ENCODE data around the gene PRCD.

The PRCD gene

GRCh38 chr17:76539631-76540271 lies at the start of gene PRCD:
Gene PRCD (plus strand): TSS chr17:76540044. CDS start chr17:76540142, 98 bp downstream.
- Histone ChIP-seq H3K4me3 (ENCODE audit: low read depth, low read length) (peak within 1 kb of the TSS; percentile 38), H3K27me3 (ENCODE audit: insufficient read depth, low read depth, severe bottlenecking) (no peaks in the 10 kb centered on the region), H3K27ac (peak within 1 kb of the TSS; percentile 96), H3K9me3 (ENCODE audit: severe bottlenecking) (no peaks in the 10 kb centered on the region), H3K36me3 (peaks cover 2% of the 10 kb centered on the region; the same call in 1 of the 2 replicates)
- peak; percentile 24; the same call in 1 of the 2 replicates for TF ChIP-seq CTCF (IDR thresholded peaks at IDR 0.05; ENCODE audit: low read depth, low read length)
- peak; percentile 93 for DNase-seq

GRCh38 chr17:76490112-76490710 lies 49.6 kb upstream of the PRCD start:
- TF ChIP-seq CTCF (IDR thresholded peaks at IDR 0.05; ENCODE audit: low read depth, low read length), result no peak
- Histone ChIP-seq H3K27me3 (ENCODE audit: insufficient read depth, low read depth, severe bottlenecking) (no peaks in the 10 kb centered on the region), H3K36me3 (no peaks in the 10 kb centered on the region), H3K4me3 (ENCODE audit: low read depth, low read length) (no peak overlapping the region), H3K27ac (no peak overlapping the region), H3K9me3 (ENCODE audit: severe bottlenecking) (no peaks in the 10 kb centered on the region)
- no peak for DNase-seq

DNA sequence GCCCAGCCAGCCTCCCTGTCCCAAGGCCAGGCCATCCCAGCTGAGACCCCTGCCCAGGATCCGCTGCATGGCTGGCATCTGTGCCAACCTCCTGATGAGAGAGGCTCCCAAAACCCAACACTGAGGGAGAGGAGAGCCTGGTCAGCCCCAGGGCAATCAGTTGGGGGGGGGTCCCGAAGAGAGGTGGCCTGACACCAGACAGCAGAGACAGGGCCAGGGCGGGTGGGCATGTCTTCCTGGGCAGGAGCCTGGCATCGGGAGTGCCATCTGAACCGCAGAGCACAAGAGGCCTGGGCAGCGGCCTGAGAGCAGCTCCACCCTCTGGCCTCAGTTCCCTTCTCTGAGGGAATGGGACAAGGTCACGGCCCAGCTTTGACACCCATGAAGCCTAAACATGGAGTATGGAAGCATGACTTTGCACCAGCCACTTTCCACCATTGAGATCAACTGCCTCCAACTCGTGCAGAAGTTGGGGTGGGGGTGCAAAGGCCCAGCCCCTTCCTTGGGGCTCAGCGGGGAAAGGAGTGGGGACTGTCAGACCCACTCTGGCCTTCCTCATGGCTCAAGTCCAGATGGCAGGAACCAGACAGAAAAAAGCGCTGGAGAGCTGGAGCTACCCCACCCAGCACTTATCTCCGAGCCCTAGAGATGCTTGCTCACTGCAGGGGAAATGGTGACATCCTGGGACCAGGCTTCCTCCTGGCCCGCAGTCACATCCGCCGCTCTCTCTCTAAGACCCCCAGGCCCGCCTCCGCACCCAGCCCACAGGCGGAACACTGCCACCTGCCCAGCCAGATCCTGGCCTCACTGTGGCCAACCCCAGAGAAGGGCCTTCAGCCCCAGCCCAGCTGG lies 48.3 kb upstream of the PRCD start:
- Histone ChIP-seq H3K27me3 (ENCODE audit: insufficient read depth, low read depth, severe bottlenecking) (no peaks in the 10 kb centered on the region), H3K4me3 (ENCODE audit: low read depth, low read length) (no peak overlapping the region), H3K9me3 (ENCODE audit: severe bottlenecking) (no peaks in the 10 kb centered on the region), H3K36me3 (no peaks in the 10 kb centered on the region), H3K27ac (no peak overlapping the region; the same call in 1 of the 2 replicates)
- TF ChIP-seq CTCF (IDR thresholded peaks at IDR 0.05; ENCODE audit: low read depth, low read length), result no peak
- DNase-seq, result no peak

DNA sequence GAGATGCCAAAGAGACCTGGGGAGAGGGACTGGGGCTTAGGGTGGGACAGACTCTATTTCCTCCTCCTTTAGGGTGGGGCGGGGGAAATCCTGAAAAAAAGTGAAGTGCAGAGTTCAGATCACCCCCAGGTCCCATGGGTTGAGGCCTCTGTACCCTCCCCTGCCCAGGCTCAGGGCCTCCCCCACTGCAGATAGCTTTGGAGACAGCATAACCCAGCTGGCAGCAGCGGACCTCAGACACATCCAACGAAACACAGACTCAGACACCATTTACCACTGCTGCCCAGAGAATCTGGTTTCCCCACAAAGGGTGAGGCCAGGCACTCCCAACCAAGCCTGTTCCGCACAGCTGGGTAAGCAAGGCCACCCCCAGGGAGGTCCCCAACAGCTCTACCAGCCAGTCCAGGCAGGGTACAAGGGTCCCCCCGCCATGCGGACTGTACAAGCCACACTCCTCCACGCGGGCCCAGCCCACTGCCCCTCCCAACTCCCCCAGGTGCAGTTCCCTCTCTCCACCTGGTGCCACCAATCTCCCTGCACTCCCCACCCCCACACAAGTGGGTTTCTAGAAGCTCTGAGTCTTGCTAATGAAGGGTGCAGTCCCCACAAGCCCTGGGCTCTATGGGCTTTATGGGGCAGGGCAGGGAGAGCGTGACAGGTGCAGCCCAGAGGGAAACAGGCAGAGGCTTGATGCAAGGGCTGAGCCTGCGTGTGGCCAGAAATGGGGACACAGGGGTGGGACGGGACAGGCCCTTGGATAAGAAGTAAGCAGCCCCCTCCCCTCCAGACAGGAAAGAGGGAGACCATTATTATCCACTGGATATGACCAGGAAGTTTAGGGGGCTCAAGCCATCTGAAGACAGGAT lies 47.5 kb upstream of the PRCD start:
- no peak for TF ChIP-seq CTCF (IDR thresholded peaks at IDR 0.05; ENCODE audit: low read depth, low read length)
- Histone ChIP-seq H3K27me3 (ENCODE audit: insufficient read depth, low read depth, severe bottlenecking) (no peaks in the 10 kb centered on the region), H3K9me3 (ENCODE audit: severe bottlenecking) (no peaks in the 10 kb centered on the region), H3K4me3 (ENCODE audit: low read depth, low read length) (no peak overlapping the region), H3K27ac (no peak overlapping the region; the same call in none of the 2 replicates), H3K36me3 (no peaks in the 10 kb centered on the region)
- no peak for DNase-seq

- no peak overlapping the region; the same call in 1 of the 2 replicates for H3K27ac ChIP-seq
- H3K9me3 ChIP-seq (ENCODE audit: severe bottlenecking), result no peaks in the 10 kb centered on the region
- TF ChIP-seq CTCF (IDR thresholded peaks at IDR 0.05; ENCODE audit: low read depth, low read length), result no peak
- H3K27me3 ChIP-seq (ENCODE audit: insufficient read depth, low read depth, severe bottlenecking), result no peaks in the 10 kb centered on the region
- no peak for DNase-seq
- H3K36me3 ChIP-seq, result no peaks in the 10 kb centered on the region
- no peak overlapping the region for H3K4me3 ChIP-seq (ENCODE audit: low read depth, low read length)
Observed at GRCh38 chr17:76492989-76493501, 46.8 kb upstream of the PRCD start.
